Fibroblast of gingiva (primary cell): Measurements from ENCODE around the gene SAMD13.

Experiments
- DNase-seq: peaks from one replicate; pipeline ENCODE4 v3.0.0-alpha.2; 2011; ENCODE audit warnings: low read depth

The SAMD13 gene

DNA sequence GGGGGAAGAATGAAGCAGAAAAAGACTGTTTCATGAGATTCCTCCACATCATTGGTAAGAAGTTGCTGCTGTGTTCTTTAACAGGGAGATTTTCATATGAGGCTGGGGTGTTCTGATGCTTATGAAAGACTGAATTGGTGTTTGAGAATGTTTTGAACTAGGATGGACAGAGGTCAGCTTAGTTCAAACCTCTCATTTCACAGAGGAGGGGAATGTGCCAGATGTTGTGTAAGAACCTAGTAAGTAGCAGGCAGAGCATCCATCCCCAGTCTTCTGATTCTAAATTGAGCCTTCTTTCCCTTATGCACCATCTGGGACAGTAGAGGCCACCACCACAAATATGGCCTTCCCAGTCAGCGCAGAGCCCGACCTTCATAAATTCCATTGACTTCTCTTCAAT is 43.7 kb downstream of the SAMD13 start:
- DNase-seq: peak; percentile 36

DNA sequence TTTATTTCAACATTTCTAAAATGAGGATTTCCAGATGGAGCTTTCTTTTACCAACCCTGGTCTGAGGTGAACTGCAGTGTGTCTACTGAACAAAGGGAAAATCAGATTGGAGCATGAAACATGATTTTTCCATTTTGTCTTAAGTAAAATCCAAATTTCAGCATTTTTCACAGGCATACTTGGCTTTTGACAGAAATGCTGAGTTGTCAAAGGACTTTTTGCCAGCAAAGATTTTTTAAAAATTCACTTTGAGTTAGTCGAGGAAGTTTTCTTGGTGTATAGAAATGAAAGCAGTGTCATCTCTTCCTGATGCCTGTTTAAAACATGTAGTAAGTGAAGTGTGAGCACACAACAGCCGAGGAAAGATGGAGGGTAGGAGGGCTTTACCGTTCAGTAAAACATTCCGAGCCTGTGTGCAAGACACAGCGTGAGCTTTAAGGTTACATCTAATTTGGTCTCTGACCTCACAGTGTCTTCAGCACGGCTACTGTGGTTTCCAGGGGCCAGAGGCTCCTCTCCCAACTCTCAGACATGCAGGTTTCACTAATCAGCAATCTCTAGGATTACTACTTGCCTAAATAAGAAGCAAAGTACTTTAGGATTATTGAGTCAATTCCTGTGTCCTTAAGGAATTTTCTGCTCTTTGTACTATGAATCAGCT is 45.9 kb downstream of the SAMD13 start:
- no peak for DNase-seq

DNA sequence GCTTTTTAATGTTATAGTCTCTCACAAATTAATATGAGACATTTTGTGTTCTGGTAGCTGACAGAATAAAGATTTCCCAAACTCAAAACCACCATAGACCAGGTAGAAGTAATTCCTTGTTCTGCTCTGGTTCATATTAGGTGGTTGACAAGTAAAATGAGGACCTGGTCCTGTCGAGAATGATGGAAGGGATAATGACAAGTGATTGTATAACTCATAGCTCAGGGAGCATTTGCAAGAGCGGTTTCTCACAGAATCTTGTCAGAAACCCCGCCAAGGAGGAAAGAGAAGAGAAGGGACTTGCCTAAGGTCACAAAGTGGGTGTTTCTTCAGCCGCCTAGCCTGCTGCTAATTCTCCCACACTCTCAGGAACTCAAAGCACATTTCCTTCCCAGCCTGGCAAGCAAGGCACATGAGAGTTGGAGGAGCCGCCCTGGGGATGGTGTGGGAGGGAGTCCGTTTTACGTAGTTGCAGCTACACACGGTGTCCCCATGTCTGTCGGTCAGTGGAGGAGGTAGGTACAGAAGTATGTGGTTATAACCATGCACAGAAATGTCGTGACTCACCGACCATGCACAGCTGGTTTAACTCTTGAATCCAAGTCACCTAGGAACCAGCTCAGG is 46.5 kb downstream of the SAMD13 start:
- DNase-seq: no peak

DNA sequence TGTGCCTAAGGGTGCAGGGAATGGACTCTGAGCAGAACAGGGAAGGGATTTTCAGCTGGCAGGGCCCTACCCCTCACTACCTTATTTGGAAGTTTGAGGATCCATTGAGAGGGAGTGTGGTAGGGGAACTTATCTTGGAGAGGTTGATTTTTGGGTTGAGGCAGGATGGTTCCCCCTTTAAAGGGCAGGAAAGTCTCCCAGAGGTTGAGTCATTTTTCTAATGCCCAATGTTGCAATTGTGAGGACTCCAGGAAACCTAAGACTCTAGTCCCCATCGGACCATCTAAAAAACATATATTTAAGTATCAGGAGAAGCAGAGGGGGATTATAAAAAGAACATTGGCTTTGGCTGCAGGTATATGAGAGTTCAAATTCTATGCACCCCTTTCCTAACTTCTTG is 47.3 kb downstream of the SAMD13 start:
- no peak for DNase-seq

DNA sequence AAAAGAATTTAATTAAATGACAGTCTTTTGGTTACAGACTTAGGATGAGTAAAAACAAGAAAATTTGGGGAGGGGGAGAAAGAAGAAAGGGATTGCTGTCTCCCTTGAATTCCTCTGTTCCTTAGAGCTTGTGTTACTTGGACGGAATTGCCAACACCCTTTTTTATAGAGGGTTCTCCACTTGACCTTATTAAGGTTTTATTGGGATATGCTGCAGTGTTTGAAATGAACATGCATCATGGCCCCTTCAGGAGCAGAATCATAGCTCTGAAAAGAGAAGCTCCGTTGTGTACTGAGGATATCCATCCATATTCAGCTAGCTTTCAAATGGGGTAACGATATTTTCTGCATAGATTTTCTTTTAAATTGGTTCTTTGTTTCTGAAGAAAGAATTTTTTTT is 48.6 kb downstream of the SAMD13 start:
- DNase-seq: no peak

DNA sequence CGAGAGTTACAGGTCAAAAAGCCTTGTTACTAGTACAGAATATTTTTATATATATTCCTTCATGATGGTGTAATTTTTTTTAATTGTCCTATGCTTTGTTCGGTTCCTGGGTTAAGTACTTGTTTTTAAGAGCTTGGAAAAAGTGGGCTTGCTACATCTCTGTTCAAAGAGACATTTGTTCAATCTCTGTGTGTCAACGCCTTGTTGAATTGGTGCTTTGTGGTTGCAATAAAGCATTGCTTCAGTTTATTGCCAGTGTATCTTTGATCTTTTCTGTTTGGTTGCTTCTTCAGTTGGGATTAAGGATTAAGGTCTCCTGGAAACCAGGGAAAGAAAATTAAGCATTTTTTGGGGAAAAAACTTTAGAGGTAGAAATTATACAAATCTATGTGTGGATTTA is 49.0 kb downstream of the SAMD13 start:
- DNase-seq: no peak

DNA sequence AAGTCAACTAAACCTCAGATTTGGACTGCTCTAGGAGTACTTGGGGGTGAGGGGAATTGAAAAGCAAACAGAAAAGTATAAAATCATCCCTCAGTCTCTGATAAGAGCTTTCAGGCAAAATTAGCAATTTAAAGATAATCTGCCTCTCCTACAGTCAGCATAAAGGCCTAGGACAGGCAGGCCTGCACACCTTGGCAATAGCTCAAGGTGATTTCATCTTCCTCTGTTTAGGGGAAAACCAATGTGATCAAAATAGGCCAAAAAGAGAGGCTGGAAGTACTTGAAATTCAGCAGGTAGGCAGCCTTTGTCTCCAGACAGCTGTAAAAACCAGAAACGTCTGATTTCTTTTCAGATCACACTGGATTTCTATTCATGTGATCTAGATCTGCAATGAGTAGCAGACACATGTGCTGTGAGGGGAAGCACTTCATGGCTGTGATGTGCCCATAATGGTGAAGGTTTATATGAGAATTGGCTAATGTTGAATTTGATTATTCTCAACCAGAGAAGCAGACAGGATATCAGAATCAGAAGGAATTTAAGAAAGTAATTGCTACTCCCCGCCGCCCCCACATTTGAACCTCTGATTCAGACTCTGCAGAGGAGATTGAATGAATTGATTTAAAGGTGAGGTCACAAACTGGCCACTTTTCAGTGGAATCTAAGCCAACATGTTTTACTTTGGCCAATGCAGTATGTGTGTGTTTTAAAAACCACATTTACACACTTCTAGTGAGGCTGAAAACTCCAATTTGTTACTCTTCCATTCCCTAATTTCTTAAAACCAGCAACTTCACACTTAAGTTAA is 51.0 kb downstream of the SAMD13 start:
- DNase-seq: no peak

DNA sequence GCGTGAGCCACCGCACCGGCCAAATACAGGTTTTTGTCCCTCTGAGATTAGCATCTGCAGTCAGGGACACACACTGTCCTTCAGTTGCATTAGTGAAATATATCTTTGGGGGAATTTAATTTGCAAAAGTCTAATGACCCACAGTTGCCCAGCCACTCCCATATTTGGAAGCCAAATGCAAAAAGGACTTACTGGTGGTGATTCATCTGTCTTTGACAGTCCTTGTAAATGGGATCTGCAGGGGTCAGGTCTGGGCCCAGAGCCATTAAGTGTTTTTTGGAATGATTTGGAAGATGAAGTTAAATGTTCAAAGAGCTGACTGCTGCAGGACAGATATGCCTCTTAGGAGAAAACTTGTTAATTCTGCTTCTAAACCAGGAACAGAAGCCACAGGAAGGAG is 52.2 kb downstream of the SAMD13 start:
- DNase-seq: no peak

DNA sequence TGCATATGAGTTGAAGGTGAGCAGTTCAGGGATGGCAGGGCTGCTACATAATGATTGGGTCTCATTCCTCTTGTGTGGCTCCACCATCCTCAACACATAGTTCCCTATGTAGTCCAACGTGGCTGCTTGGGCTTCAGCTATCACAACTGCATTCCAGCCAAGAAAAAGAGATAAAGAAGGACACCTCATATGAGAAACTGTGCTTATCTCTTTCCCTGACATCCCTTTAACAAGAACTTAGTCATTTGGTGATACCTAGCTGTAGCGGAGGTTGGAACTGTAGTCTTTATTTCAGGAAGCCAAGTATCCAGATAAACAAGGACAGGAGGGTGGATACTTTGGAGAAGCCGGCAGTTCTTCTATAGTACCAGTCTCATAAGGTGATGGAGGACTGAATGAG is 54.0 kb downstream of the SAMD13 start:
- no peak for DNase-seq

DNA sequence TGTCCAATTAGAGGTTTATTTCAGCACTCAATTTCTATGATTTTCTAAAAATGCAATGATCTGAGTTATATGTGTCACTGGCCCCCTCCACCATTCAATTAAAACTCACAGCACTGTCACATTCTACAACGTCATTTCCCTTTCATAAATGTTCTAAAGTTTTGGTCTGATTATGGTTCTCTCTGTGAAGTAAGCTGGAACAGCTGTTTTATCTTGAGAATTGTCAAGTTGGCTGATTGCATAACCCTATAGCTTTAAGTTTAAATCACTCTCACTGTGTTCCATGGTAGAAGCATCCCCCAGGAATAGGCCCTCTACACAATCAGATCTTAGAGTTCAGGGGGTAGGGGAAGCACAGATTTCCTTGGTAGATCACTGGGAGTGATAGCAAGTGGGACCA is 55.4 kb downstream of the SAMD13 start:
- no peak for DNase-seq

DNA sequence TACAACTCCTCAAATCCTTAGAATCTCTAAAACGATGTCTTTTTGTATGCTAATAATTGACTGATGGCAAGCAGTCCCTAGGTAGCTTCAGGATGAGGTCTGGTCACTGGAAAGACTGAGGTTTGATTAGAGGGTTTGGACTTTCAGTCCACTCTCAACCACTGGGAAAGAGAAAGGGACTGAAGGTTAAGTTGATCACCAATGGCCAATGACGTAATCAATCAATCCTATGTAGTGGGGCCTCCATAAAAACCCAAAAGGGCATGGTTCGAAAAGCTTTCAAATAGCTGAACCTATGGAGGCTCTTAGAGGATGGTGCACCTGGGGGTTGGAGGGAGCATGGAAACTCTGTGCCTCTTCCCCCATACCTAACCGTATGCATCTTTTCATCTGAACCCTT is 57.2 kb downstream of the SAMD13 start:
- DNase-seq: no peak

DNA sequence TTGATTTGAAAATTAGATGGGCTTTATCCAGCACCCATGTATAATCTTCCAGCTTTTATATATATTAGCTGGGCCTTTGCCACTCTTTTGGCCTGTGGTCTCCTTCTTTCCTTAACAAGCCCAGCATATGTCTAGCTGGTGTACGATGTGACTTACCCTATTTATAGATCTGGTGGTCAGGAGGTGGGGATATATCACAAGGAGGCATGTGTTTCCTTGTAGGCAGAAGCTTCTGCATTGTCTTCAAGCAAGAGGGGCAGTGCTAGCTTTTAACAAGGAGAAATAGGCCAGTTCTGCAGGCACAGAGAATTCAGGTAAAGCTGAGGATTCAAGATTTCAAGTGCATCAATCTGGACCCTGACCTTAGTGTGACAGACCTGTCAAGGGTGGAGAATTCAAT is 58.8 kb downstream of the SAMD13 start:
- no peak for DNase-seq

DNA sequence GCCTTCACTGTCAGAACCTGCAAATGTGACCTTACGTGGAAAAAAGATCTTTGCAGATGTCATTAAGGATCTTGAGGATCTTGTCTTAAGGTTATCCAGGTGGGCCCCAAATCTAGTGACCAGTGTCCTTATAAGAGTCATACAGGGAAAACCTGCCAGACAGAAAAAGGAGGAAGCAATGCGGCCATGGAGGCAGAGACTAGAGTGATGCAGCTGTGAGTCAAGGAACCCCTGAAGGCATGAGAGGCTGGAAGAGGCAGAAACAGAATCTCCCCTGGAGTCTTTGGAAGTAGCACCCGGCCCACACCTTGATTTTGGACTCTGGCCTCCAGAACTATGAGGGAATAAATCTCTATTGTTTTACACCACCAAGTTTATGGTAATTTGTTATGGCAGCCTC is 60.3 kb downstream of the SAMD13 start:
- no peak for DNase-seq

DNA sequence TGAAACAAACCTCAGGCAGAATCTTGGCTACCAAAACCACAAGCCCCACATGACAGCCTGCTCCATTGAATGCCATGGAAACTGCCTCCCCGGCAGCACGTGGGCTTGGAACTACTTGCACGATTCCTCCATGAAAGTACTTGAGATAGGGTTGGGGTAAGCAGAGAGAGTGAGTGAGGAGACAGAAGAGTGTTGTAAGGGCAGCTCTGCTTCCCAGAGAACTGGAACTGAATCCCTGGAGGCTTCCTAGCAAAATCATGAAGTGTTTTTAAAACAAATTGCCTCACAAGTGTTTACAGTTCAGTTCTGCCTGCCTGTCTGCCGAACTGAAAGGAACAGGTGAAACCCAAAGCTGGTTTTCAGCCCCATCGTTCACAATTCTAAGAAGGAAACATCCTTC is 61.5 kb downstream of the SAMD13 start:
- DNase-seq: peak; percentile 18

DNA sequence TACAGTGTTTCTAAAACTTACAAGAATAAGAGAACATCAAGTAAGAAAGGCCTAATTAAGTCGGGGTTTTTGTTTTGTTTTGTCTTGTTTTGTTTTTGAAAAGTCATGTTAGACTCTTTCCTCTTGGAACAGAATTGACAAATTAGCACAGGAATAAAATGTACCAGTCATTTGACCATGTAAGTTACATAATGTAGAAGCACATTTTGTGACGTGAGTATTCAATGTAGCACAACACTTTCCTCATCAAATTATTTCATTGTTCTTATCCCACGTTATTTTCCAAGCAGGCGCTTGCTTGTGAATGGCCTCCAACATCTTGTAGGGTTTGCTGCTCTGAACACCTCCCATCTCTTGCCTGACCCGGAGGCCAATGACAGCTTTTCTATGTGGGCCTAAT is 62.1 kb downstream of the SAMD13 start:
- no peak for DNase-seq

DNA sequence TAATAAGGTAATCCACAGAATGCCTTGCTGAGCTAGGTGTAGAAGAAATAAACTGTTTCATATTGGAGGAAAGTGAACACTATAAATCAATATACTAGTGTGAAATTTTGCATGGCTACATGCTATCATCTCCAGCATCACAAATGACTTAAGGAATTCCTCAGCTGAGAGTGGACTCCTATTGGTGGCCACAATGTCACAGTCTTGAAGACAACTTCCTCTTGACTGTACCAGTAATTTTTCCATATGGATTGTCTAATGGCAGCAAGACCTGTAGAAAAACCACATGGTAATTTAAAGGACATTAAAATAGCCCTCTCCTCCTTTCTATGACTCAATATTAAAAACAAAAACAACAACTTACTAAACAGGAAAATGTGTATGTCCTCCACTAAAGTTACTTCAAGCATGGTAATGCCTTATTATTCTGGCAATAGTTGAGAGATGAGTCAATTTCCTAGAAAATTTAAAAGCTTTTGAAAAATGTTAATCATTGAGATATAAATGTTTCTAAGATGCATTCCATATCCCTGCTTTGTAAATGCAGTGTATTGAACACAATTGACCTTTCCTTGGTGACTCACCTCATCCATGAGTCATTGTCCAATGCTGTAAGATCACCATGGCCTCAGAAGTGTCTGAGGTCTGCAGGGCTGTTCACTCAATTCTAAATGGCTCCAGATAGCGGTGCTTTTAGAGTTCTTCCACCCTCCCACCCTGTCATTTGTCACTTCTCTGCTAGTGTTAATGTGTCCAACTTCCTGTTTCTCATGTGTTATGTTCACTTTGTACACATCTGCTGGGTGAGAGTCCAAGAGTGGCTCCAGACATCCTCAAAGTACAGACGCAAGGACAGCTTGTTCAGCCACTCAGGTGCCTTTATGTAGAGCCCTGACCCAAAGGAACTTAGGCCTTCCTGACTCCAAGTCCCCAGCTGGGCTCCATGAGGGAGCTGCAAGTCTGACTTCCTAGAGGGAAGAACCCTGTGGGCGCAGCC is 64.0 kb downstream of the SAMD13 start:
- DNase-seq: peak; percentile 91

DNA sequence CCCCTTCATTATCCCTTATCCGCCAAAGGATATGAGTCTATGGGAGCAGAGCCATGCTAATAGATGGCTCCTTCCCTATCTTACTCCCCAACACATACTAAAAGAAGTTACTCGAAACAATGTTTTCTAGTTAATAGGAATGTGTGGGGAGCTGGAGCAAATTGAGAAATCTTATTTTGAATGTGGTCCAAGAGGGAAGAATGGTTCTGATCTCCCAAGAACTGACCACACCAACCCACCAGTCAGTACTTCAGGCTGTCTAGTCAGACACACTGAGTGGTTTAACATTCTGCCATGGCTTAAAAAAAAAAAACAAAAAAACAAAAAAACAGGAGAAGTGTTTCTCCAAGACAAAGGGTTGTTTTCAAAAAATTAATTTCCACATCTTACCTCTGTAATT is 65.3 kb downstream of the SAMD13 start:
- peak; percentile 80 for DNase-seq

DNA sequence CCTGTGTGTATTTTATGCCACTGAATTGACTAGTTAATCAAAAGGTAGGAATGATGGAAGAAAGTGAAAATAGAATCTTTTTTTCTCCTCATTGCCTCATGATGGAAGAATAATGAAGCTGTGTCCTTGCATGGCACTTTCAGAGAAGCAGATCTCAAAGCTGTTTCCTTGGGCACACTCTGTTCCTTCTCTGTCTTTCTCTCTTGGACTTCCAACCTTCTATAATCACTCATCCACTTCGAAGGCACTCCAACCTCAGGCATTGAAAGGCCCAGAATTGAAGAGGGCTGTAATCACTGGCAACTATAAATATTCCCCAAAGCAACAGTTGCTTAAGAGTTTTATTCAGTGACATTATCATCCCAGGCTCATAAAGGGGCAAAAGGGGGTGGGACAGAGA is 65.7 kb downstream of the SAMD13 start:
- no peak for DNase-seq

DNA sequence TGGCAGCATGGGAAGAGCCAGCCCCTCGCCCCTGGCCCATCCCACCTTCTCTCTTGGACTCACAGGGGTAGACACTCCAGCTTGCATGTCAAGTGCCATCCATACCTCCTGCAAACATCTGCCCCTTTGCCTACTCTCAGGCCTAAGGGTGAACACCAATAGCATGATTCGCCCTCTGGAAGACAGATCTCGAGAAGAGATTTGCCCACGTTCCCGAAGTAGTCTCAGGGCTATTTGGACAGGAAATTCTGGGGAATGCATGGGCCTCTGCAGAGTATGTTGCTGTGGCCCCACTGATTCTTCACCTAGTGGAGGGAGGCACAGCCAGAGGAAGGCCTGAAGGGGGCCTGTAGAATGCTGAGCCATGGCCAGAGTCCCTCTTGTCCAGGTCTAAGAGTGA is 66.9 kb downstream of the SAMD13 start:
- no peak for DNase-seq

DNA sequence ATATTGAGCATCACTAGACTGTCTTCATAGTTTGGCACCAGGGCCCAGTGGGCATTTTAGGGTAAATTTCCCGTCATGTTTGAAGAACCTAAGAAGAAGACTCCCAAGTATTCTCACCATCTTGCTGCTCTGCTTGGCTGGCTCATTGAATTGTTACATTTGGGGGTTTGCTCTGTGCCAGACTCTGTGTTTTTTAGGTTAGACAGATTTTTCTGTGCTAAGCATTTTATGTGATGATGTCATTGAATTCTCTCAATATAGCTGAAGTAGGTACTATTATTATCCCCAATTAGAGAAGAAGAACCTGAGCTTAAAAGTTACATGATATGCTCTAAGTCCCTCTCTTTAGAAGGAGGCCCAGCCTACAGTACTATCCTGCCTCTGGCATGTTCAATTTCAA is 68.8 kb downstream of the SAMD13 start:
- DNase-seq: no peak

DNA sequence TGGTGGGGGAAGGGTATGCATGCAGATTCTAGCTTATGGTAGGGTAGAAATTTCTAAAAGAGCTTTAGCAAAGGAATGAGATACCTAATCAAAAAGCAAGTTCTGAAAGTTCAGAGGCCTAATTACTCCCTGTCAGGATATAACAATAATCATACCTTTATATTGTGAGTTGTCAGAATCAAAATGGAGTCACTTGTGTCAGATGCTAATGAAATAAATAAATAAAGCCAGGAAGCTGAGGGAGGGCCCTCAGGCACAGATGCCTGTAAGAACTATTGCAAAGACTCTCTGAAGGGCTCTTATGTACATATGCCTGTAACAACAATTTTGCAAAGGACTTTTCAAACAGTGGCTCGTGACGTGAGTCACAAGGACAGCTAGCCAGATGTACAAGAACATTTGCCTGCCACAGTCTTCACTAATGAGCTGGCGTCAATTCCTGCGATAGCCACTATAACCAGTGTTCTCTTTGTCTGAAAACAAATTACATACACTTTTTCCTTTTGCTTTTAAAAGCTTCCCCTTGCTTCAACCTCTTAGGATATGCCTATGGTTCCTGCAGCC is 69.4 kb downstream of the SAMD13 start:
- DNase-seq: peak; percentile 86
